GM12873 (cell line): ENCODE data around the gene TMEM151B.

Experiments used
- CTCF ChIP-seq: IDR thresholded peaks from 2 replicates; pipeline ENCODE4 v1.5.1; 2012; ENCODE audit warnings: low read depth, mild to moderate bottlenecking, moderate library complexity, low read length, control low read depth; ENCODE audit not compliant: insufficient read depth; ENCODE audit errors: missing control alignments

TMEM151B gene

GRCh38 chr6:44315951-44316350 is 45.7 kb downstream of the TMEM151B start:
- TF ChIP-seq CTCF, result no peak

- no peak for TF ChIP-seq CTCF
Measured at GRCh38 chr6:44316481-44316880, 46.2 kb downstream of the TMEM151B start.

GRCh38 chr6:44321210-44321609 is 51.0 kb downstream of the TMEM151B start:
- TF ChIP-seq CTCF, result no peak

- TF ChIP-seq CTCF, result no peak
Measured at GRCh38 chr6:44327096-44327495, 56.8 kb downstream of the TMEM151B start.

GRCh38 chr6:44327760-44328159 is 57.5 kb downstream of the TMEM151B start:
- TF ChIP-seq CTCF, result no peak

- no peak for TF ChIP-seq CTCF
Measured at GRCh38 chr6:44329858-44330257, 59.6 kb downstream of the TMEM151B start.

GRCh38 chr6:44332585-44332984 is 62.3 kb downstream of the TMEM151B start:
- TF ChIP-seq CTCF, result no peak

- TF ChIP-seq CTCF, result no peak
Measured at GRCh38 chr6:44333273-44333919, 63.1 kb downstream of the TMEM151B start.
